ENCODE data around the gene ACP4.

GRCh38 chr19:50820086-50820485 lies 29.9 kb downstream of the ACP4 start:
- TF ChIP-seq CTCF (IDR thresholded peaks at IDR 0.05) (no peak), POLR2A (IDR thresholded peaks at IDR 0.05) (no peak)

Measured in uterus (tissue), 2 donors.